NCI-H1048 (cell line): Measurements from ENCODE around the gene TTC7B.

ENCODE experiments used
- DNase-seq: peaks from one replicate; lab custom pipeline; 2025; lab: John Stamatoyannopoulos, UW

TTC7B gene

DNA sequence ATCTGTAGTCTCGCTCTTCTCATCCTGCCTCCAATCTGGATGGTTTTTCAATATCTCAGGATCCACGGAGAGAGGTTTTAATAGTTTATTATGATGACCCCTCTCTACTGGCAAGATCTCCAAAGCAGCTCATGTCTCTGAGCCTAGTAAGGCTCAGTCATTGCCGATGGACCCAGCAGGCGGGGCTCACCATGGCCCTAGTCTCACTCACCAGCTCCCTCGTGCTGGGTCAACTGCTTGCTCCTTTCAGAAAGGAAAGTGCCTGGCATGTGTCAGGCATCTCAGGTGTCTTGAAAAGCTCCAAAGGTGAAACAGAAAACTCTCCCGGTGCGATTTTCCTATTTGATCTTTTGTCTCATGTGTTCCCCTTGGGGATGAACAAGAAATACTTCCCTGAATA is 240.4 kb downstream of the TTC7B start:
- DNase-seq, result no peak

DNA sequence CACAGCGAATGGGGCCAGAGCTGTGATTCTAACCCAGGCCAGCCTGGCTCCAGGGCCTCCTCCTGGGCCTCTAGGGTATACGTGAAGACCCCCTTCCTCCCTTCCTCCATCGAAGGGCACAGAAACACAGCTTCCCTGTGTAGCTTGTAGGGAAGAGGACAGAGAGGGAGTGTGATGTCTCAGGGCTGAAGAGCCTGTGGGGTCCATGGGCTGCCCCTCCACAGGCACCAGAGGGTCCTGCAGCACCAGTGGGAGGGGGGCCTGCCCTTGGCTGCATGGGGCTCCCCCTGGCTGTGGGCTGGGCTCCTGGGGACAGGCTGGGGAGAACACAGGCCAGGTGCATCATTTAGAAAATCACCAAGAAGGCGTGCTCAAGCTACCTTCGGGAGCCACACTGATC is 240.9 kb downstream of the TTC7B start:
- DNase-seq, result no peak

DNA sequence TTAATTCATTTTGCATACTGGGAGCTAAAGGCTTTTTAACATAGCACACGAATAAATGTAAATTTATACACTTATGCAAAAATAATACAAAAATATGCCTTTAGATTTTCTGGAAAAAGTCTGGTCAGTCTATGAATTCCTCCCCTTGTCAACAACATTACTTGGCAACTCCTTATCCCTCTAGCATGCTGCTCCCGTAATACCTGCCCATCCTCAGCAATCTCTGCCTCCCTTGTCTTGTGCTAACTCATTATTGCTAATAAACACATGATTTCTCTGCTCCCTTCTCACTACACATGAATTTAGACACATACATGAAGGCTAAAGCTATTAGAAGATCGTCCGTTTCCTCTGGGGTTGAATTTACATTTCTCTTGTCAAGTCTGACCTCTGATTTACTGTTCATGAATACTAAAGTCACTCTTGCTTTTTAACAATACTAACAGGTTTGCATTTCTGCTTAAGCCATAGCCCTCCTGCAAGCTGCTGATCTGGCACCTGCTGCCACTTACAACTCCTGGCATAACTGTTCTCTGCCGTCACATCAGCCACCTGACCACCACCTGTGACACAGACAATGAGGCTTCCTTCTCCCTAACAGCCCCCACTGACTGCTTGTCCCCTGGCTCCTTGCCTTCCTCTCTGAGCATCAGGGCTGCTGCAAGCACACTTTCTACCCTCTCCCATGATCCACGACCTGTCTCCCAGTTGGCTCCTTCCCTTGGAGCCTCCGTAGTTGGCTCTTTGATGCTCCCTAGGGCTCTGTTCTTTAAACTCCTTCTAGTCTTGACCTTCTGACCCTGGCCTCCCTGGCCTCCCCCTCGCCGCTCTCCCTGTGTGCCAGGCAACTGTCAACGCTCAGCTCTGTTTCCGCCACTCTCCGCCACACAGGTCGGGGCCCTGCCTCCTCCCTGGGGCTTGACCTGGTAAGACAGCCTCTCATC is 241.8 kb downstream of the TTC7B start:
- no peak for DNase-seq

DNA sequence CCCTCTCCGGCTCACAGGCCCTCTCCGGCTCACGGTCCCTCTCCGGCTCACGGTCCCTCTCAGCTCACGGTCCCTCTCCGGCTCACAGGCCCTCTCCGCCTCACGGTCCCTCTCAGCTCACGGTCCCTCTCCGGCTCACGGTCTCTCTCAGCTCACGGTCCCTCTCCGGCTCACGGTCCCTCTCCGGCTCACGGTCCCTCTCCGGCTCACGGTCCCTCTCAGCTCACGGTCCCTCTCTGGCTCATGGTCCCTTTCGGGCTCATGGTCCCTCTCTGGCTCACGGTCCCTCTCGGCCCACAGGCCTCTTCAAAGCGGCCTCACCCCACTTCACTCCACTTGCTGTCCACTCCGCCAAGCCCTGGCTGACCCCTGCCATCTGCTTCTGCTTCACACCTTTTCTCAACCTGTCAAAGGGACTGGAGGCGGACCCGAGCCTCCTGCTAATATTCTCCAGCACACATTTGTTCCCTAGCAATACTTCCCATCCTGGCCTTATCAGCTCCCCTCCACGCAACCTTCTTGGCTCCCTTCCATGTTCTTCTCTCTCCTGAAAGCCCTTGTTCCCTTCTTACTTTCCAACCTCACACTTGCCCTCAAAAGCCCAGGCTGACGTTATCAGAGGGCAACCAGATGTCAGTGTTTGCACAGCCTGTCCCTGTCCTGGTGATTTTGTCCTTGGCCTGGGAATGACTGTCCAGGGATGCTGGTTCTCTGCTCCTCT is 242.7 kb downstream of the TTC7B start:
- DNase-seq, result no peak

DNA sequence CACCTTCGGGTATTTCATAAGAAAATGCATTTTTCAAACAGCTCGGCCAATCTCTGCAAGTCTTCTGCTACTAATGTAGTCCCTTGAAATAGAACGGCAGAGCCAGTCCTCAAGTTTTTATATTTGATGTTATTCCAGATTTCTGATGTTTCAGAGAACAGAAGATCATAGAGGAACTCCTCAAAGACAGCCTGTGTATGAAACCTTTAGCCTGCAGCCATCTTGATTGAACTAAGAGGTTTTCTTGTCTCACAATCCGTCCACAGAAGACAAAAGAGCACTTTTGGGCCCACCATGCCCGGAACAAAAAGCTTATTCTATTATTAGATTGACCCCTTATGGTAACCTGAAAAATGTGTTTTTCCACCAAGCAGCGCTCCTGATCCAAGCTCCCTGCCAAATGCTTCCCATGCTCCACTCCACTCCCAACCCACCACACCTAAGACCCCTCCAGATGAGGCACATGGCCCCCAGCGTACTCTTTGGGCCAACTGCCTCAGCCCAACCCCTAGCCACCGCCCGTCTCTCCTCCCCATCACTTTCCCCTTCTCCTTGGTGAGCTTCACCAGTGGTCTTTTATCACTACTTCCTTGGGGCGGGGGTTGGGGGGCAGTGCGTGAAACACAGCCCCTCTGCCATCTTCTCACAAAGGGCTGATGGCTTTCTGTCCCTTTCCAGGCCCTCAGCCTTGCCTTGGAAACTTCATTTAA is 243.6 kb downstream of the TTC7B start:
- DNase-seq, result no peak

DNA sequence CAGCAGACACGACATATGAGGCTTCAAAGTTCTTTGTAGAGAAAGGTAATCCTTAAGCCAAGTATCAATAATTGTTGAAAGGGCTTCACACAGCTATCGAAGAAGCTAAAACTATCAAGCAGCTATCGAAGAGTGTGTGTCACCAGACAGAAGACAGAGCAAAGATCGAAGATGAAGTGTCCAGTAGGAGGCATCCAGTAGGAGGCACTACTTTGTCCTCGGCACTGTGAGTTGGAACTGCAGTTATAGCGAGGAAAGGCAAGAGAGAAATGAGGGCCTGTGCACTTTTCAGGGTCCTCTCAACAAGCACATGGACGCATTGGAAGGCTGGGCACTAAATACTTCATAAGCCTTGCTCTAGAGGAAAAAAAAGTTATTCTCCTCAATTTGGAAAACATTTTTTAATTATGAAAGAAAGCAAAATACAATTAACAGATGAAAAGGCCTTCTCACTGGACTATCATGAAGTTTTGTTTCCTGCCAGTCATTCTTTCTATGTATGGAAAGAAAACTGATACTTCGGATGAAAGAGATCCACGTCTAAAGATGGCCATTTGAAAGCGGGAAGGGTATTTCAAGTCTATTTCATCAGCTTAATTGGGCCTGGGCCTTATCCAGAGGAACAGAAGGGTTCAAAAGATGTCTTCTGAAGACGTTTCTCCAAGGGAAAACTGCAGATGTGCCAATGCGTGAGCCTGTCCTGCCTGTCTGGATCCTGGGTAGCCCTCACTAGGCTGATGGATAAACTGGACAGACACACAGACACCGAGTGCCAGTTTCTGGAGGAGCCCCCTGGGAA is 244.9 kb downstream of the TTC7B start:
- DNase-seq, result no peak

DNA sequence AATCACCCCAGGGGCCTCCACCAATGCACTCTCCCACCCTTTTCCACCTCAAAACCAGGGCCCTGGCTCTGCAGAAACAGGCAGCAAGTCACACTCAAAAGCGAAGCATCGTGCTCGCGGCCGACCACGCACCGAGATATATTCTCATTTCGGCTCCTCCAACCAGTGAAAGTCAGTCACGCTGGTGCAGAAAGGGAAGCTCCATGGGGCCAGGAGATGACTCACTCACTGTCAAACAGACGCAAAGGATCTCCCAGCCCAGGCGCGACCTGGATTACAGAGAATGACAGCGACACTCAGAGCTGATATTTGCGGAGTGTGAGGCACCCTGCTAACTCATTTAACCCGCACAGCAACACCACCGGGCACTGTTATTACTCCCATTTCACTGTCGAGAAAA is 245.8 kb downstream of the TTC7B start:
- no peak for DNase-seq

DNA sequence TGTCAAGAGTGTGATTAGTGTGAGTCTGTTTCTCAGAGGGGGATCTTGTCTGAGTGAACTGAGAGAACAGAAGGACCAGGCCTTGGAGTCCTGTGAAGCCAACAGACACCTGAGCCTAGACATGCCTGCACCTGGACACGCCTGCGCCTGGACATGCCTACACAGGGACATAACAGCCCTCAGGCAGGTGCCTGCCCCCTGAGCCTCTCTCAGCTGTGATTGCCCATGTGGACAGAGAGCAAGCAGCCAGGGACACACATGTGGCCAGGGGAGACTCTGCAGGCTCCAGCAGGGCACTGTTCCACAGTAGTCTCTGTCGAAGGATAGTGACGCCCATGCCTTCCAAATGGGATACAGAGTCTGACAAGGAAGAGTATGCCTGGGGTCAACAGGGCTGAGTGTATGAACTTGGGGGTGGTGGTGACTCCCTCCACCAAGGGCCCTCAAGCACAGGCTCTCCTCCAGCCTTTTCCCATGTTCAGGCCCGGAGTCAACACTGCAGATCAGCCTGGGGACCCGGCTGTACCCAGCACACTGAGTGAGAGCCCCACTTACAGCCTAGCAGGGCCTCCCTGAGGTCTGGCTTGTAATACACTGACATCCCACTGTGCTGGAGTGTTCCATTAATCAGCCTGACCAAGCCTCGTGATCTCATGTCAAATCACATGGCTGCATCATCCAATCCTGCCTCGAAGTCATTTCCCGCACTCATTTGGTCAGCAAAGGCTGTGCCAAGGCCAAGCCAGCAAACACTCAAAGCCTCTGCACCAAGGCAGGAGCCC is 246.4 kb downstream of the TTC7B start:
- no peak for DNase-seq

- no peak for DNase-seq
These were observed 247.0 kb downstream of the TTC7B start for GRCh38 chr14:90569201-90569600.

- no peak for DNase-seq
These were observed 247.8 kb downstream of the TTC7B start for GRCh38 chr14:90568405-90568804.

DNA sequence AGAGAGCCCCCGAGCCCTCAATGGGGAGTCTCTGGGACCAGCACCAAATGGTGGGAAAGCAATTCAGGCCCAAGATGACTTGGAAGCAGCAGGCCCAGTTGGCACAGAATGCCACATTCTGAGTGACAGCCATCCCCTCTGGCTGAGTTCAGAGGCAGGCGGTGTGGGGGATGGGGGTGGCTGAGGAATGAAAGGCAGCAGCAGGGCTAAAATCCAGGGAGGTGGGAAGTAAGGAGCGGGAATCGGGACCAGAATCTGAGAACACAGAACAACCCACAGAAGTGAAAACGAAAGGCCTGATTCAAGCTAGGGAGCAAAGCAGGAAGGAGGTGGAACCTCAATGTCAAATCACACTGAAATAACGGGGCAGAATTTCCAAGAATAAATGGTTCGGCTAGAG is 248.2 kb downstream of the TTC7B start:
- DNase-seq, result no peak

- no peak for DNase-seq
These were observed 249.0 kb downstream of the TTC7B start for GRCh38 chr14:90567191-90567590.

GRCh38 chr14:90566481-90566880 is 249.7 kb downstream of the TTC7B start:
- no peak for DNase-seq

- DNase-seq, result no peak
These were observed 251.7 kb downstream of the TTC7B start for GRCh38 chr14:90564496-90564895.

DNA sequence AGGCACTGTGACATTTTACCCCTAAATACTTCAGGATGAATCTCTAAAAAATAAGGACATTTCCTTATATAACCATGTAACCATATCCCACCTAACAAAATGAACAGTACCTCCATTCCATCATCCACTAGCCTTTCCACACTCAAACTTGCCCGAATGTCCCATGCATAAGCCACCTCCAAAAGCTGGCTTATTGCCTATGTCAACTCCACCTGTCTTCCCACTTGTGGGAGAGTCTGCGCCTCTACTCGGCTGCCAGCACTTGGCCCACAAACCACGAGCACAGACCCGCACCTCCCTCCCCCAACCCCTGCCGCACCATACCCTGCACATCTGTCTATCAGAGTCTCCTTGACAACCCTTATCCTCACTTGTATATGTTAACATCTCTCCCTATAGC is 253.6 kb downstream of the TTC7B start:
- DNase-seq, result no peak

- no peak for DNase-seq
These were observed 254.3 kb downstream of the TTC7B start for GRCh38 chr14:90561920-90562319.

DNA sequence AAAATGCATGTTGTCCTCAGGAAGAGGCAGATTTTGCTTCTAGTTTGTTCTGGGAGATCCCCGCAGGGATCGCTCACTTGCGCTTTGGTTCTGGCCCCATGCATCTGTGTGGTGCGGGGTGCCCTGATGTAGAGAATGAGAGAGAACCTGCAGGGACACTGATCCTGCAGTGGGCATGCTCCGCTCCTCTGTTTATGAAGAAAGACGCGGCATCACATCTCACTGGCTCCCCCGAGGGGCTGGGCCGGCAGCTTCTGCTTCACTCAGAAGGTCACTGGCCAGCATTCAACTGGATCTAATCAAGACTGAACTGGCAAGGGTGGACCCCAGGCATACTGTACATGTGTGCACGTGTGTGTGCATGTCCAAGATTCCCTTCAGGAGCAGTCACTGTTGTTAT is 255.2 kb downstream of the TTC7B start:
- no peak for DNase-seq

DNA sequence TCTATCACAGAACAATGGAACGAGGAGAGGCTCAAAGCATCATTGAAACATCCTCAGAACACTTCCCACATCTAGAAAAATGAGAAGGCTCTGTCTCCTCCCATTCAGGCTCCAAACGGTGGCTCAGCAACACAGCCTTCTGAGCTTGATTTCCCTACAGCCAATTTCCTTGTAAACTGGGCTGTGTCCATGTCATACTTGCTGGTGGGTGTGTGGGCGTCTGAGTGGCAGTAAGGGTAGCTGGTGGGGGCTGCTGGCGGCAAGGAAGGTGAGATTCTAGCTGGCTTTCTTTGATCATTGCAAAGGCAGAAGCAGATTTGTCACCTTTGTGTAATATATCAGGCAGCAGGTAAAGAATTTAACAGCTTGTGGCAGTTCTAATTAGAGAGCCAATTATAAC is 255.7 kb downstream of the TTC7B start:
- no peak for DNase-seq

GRCh38 chr14:90559811-90560492 is 256.3 kb downstream of the TTC7B start:
- no peak for DNase-seq

GRCh38 chr14:90558983-90559590 is 257.1 kb downstream of the TTC7B start:
- DNase-seq, result no peak
